CD4-positive, alpha-beta T cell treated with Interleukin-4 for 1 hour (primary cell): ENCODE data around the gene ZBTB42.
"Not testable (repeated sequence)": the region's sequence is repeated elsewhere in the genome, so short reads cannot be mapped to it uniquely, and the experiment has no call there.

ENCODE experiments used
- DNase-seq, 2 donors: peaks; one replicate each; pipeline ENCODE4 v3.0.0-alpha.2; 2020 to 2022

The ZBTB42 gene

DNA sequence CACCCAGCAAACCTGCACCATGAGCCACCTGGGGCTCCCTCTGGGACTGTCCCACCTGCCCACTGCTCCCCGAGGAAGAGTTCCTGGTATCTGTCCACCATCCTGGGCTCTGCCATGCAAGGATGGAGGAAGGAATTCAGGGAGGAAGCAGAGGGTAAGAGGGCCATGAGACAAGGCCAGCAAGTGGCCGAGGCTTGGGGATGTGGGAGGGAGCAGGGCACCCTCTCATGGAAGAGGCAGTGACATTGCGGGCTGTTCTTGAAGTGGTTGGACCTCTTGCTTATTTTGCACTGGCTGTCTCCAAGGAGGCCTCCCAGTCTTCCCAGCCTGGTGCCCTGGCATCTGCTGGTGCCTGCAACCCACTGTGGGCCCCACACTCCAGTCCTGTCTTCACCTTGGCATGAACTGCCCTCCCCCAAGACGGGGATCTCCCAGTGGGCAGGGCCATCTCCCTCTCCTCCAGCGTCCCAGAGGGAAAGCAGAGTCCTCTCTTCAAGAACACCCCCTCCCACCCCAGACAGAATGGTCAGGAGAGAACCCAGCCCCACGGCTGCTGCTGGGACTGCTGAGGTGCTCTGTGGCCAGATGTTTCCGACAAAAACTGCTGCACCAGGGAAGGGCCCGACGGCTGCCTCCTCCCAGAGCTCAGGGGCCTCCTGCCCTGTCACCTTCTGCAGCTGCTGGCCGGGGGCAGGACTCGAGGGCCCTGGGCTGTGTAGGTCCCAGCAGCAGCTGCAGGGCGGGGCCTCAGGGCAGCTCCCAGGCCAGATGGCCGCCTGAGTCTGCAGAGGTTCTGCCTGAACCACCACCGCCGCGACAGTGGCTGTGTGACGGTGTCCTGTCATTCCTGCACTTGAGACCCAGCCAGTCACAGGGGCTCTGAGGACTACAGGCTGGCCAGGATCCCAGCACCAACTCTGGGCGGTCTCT is 3.5 kb upstream of the ZBTB42 start:
- no peak for DNase-seq

DNA sequence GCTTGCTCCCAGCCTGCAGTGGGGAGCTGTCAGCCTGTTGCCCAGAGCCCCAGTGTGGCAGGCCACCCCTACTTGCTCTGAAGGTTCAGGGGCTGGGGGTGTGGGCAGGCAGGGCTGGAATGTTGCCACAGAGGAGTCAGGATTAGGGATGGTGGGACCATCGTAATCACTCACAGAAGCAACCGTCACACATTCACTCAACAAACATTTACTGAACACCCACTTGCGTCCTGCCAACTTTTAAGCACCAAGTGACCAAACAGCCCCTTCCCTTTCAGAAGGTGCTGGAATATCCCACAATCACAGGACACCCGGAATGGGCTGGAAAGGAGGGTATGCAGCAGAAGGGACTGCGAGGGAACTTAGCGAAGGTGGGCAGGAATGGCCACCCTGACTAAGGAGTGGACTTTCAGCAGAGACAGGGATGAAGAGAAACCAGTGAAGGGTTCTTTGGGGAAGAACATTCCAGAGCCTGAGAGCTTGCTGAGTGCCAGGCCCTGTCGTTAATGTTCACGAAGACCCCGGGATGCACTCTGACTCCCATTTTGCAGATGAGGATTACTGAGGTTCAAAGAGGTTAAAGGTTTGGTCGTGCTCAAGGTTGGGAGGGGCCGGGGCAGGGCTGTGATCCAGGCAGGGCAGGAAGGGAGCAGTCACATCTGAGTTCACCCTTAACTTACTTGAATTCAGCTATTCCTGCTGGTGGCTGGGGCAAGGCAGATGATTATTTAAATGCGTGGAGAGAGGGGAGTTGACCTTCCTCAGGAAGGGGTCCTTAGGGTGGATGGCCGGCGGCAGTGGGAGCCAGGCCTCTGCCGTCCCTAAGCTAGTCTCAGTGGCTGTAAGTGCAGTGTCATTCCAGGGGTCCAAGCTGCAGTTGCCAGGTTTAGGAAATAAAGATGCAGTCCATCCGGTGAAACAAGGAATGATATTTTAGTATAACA is 2.3 kb upstream of the ZBTB42 start:
- no peak for DNase-seq

DNA sequence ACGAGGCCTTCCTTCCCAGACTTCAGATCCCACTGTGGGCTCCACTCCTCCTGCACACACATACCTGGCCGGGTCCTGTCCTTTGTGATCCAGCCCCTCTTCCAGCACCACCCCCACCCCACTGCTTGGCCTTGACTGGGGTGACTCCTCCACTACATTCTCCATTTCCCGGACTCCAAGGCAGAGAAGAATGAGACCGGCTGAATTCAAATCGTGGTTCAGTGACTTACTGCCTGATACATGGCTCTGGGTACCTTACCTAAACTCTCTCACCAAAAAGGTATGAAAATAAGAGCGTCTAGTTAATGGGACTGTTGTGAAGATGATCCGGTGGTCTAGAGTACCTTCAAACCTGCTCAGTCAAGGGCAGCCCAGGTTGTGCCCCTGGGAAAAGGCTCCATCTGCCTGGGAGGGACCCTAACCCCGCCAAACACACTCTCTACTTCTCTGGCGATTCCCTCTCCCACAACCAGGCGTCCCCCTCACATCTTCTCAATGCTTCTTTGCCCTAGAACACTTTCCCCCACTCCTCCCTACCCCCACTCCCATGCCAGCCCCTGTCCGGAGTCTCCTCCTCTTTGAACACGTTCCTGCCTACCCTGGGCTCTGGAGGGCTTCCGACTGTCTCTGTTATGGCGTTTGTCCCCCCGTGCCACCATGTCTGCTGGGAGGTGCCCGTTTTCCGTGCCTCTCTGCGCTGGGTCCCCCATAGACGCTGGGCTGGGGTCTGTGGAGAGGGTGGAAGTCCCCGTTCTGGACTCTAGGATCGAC is 1.5 kb upstream of the ZBTB42 start:
- DNase-seq = no peak

DNA sequence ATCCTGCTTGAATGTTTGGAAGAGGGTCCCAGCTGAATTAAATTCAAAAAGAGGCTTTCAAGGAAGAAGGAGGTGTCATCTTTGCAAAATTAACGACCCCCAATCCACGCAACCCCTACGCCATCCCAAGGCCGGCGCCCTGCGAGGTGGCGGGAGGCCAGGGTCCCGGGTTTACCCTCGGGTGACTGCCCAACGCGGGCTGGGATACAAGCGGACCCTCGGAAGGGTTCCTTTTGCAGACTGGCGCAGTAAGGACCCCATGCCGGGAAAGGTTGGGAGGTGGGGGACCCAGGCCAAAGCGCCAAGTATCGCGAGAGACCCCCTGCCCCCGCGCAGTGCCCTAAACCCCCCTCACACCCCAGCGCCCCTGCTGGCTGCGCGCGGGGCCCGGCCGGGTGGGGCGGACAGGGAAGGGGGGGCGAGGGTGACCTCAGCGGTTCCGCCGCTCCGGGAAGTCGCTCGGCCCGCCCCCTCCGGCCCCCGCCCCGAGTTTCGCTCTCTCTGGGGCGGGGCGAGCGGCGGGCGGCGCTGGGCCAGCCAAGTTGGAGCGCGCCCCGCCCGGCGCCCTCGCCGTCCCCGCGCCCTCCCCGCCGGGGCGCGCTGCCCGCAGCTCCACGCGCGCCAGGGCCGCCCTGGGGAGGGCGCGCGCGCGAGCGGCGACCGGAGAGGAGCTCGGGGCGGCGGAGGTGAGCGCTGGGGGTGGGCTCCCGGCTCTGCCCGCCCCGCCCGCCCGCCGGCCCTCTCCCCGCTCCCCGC is 708 bp upstream of the ZBTB42 start:
- peak; percentile 86 to 88 for DNase-seq

DNA sequence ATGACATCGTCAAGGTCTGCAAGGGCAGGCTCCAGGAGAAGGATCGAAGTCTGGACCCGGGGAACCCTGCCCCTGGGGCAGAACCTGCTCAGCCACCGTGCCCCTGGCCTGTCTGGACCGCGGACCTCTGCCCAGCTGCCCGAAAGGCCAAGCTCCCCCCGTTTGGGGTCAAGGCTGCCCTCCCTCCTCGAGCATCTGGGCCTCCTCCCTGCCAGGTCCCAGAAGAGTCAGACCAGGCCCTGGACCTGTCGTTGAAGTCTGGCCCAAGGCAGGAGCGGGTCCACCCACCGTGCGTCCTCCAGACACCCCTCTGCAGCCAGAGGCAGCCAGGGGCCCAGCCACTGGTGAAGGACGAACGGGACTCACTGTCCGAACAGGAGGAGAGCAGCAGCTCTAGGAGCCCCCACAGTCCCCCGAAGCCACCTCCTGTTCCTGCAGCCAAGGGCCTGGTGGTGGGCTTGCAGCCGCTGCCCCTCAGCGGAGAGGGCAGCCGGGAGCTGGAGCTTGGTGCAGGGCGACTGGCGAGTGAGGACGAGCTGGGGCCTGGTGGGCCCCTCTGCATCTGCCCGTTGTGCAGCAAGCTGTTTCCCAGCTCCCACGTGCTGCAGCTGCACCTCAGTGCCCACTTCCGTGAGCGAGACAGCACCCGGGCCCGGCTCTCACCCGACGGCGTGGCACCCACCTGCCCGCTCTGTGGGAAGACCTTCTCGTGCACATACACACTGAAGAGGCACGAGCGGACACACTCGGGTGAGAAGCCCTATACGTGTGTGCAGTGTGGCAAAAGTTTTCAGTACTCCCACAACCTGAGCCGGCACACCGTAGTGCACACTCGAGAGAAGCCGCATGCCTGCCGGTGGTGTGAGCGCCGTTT is 856 bp downstream of the ZBTB42 start:
- DNase-seq = no peak

DNA sequence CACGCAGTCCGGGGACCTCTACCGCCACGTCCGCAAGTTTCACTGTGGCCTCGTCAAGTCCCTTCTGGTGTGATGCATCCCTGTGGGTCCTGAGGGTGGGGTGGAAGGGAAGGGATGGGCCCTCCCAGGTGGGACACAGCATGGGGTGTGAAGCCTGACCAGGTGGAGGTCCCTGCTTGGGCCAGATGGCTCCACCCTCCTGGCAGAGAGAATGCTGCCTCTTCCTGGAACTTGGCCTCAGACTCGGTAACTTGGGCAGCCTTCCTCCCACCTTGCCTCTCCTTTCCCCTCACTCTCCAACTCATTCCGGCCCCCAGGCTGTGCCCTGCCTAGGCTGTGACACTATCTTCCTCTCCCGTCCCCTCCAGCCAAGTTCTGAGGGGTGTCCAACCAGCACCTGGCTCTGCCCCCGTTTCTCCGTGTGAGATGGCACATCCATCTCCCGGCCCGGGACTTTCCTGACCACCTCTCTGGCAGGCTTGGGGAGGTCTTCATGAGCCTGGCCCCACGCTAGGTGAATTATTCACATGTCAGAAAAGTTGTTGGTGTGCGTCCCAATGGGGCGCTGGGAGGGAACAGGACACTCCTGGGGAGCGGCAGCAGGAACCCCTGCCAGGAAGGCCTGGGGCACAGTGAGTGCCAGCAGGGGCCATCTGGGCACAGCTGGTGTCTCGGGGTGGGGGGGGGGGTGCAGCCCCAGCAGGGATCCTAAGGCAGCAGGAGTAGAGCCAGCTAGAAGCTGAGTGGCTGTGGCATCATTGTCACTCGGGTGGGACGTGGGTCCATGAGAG is 1.7 kb downstream of the ZBTB42 start:
- no peak for DNase-seq

DNA sequence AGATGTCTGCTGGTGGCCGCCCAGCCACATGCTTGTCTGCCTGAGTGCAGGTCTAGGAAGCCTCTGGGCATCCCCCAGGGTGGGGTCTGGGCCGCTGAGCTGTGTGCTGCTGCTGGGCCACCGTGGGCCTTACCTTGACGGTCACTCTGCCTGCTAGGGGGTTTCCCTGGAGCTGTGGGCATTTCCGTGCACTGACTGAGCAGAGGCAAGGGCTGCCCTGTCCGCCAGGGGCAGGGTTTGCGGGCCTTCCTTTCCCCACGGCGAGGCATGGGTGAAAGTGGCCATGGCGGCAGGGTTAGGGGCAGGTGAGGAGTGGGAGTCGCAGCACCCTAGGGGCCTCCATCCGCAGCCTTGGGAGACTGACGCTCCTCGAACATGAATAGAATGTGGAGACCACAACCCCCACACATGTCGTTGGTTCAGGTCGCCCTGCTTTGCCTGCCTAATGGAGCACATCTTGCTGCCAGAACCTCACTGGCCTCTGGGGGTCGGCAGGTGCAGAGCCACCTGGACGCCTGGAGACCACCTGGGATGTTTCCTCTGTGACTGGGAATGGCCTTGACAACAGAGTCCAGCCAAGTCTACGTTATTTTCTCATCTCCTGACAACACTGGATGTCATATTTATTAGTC is 2.5 kb downstream of the ZBTB42 start:
- no peak for DNase-seq

DNA sequence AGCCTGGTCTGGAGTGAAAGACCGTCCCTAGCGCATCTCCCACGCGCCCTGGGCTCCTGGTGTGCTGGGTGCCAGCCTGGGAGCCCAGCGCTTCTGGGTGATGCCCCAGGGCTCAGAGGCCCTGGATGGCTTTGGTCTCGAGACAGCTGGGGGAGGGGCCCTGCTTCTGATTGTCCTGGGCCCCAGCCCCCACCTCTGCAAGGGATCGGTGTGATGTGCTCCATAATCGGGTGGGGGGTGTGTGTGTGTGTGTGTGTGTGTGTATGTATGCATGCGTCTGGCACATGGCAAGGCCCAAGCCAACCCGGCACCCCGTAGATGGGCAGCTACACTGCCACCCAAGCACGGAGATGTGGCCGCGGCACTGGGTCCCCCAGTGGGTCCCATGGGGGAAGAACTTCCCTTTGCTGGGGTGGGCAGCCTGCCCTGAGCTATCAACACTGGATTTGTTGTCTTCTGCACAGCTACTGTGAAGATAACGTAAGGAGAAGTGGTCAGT is 3.1 kb downstream of the ZBTB42 start:
- no peak for DNase-seq

DNA sequence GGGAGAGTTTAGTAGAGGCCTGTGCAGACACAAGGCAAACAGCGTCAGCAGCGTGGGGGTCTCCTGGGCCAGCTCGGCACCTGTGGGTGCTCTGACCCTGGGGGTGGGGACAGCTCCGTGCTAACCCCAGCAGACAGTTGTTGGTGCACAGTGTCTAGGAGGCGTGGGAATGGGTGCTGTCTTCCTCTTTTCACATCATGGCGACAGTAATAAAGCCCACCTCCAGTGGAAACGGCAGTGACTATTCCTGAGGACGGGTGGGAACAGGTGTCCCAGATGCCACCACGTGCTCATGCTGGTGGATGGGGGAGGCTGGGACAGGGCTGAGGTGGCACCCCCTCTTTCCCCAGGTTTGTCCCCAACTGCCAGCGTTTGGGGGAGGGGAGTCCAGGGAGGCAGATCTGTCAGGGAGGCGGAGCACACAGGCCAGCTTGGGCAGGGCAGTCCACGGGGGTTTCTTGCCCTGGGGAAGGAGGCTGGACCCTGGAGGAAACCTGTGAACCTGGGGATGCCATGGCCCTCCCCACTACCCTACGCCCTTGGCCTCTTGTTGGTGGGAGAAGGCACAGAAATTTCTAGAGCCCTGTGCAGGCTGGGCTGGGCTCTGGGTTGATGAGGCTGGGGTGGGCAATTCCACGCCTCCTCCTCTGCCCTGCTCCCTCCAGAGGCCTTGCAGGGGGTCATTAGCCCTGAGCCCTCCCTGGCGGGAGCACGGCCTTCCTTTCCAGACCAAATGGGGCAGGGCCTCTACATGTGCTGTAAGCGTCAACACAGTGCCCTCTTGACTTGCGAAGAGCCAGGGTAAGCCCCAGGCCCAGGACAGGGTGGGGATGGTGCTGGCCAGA is 3.8 kb downstream of the ZBTB42 start:
- DNase-seq = no peak

DNA sequence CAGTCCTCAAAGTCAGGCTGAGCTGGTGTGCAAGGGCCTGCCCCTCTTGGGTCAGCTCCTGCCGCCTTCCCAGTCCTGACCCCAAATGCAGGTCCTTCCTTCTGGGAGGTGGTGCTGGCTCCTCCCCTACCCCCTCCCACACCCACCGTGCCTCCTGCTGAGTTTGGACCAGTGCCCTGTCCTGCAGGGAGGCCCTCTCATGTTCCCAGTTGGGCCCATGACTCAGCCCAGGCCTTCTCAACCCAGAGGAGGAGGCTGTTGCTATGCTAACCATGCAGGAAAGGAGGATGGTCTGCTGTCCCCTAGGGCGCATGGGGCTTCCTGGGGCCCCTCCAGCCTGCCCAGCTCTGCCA is 4.4 kb downstream of the ZBTB42 start:
- no peak for DNase-seq

DNA sequence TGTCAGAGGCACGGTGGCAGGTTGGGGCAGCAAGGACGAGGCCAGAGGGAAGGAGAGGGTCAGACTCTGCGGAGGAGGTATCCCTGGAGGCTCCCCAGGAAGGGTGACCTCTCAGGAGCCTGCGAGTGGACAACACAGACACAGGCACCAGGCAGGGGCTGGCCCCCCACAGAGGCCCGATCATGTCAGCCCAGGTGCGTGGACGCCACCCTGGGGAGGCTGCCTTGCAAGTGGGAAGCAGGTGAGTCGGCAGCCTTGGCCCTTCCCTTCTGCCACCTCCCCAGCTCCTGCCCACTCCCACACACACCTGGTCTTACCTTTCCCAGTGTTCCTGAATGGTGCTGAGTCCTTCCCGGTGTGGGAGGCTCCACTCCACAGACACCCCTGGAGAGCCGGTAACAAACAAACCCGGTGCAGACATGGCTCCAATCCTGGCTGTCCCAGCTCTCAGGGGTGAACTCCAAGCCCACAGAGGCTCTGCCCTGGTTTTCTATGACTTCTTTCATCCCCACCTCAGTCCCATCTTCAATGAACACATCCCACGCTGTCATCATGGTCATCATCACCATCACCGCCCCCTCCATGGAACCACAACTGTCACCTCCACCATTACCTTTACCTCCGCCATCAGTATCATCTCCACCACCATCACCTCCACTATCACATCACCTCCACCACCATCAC is 5.2 kb downstream of the ZBTB42 start:
- DNase-seq = no peak

DNA sequence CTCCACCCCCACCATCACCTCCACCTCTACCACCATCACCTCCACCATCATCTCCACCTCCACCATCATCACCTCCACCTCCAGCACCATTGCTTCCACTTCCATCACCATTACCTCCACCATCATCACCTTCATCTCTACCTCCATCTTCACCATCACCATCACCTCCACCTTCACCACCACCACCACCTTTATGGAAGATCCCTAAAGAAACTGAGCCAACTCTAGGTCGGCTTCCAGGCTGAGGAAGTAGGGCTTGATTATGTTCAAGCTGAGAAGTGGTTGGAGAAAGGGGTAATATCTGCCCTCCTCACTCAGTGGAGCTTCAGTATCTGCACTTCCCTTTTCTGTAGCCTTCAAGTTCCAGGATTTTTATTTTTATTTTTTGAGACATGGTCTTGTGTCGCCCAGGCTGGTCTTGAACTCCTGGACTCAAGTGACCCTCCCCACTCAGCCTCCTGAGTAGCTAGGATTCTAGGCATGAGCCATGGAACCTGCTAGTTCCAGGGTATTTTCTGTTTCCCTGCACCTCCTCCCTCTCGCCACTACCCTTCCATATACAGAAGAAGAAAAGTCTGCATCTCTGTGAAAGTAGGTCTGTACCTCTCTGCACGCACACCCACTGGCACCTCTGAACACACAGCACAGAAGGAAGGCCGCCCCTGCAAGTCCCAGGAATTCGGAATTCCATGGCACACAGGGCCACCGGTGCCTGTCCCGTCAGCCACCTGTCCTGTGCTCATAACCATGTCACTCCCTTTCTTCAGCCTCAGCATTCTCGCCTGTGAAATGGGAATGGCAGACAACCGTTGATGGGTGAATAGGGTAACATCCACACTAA is 5.9 kb downstream of the ZBTB42 start:
- no peak for DNase-seq

DNA sequence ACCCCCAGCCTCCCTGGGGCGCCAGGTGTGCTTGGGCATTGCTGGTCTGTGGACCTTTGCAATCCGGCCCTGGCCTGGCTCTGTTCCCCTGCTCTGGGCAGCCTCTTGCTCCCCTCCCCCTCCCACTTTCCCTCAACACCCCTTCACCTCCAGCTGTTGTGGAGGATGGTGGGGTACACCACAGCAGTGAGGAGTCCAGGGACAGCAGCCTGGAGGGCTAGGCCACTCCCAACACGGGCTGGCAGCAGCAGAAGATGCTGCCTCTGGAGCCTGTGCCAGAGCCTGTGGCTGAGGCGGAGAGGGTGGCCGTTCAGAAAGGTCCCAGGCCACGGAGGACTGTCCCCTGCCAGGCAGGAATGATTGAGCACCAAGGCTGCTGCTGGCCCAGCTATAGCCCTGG is 7.6 kb downstream of the ZBTB42 start:
- no peak for DNase-seq

DNA sequence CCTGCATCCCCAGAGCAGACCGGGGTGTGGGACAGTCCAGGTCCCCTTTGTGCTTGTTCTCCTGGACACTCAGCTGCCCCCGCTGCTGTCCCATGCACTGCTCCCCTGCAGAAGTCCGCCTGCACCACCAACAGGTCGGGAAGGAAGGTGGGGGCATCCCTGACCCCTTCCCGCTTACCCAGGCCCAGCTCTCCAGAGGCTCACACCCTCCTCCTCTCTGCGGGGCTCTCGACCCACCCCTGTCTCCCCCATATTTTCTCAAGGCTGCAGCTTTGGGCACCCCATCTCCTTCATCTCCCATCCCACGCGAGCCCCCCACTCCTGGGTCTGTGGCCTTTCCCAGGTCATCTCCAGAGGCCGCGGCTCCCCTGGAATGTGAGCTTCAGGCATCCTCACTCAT is 9.4 kb downstream of the ZBTB42 start:
- no peak for DNase-seq

DNA sequence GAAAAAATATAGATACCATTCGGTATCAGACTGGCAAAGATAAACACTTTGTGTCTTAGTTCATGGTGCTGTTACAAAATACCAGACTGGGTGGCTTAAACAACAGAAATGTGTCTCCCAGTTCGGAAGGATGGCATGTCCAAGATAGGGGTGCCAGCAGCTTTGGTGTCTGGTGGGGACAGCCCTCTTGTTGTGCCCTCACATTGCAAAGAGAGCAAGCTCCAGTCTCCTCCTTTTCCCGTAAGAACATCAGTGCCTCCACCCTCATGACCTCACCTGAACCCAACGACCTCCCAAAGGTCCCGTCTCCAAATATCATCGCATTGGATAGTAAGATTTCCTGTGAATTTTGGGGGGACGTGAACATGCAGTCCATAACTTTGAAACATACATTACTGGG is 12.4 kb downstream of the ZBTB42 start:
- no peak for DNase-seq

DNA sequence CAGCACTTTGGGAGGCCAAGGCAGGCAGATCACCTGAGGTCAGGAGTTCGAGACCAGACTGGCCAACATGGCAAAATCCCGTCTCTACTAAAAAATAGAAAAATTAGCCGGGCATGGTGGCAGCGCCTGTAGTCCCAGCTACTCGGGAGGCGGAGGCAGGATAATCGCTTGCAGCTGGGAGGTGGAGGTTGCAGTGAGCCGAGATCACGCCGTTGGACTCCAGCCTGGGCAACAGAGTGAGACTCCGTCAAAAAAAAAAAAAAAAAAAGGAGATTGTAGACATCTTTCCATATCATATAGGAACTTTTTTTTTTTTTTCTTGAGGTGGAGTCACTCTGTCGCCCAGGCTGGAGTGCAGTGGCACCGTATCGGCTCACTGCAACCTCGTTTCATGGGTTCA is 13.8 kb downstream of the ZBTB42 start:
- DNase-seq = not testable (repeated sequence)

DNA sequence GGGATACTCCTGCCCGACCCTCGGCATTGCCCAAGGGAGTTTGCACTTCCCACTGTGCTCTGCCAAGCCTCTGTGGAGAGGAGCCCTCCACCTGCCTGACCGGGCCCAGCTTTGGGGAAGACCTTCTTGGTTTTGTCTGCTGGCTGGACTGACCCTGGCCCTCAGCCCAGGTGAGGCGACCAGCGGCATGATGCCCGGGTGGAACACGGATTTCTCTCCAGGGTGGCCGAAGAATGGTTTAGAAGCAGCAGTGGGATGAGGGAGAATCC is 15.6 kb downstream of the ZBTB42 start:
- no peak for DNase-seq
